Activated effector memory CD4-positive, alpha-beta T cell treated with Interleukin-2 at 50 U/mL for 16 hours (primary cell): ENCODE results near the gene DEPDC5.

Experiments used
- DNase-seq: peaks from one replicate; pipeline ENCODE4 v3.0.0-alpha.2; 2020

DEPDC5 gene

GRCh38 chr22:31857247-31857646 is 103.4 kb downstream of the DEPDC5 start:
- no peak for DNase-seq

GRCh38 chr22:31861226-31861840 is 107.5 kb downstream of the DEPDC5 start:
- DNase-seq = no peak

- DNase-seq = no peak
Measured at GRCh38 chr22:31866918-31867317, 113.1 kb downstream of the DEPDC5 start.

GRCh38 chr22:31867386-31868153 is 113.8 kb downstream of the DEPDC5 start:
- DNase-seq = no peak

GRCh38 chr22:31869739-31870138 is 115.9 kb downstream of the DEPDC5 start:
- DNase-seq = no peak

- no peak for DNase-seq
Measured at GRCh38 chr22:31870890-31871289, 117.1 kb downstream of the DEPDC5 start.

GRCh38 chr22:31871480-31871879 is 117.7 kb downstream of the DEPDC5 start:
- no peak for DNase-seq

- DNase-seq = no peak
Measured at GRCh38 chr22:31872209-31872608, 118.4 kb downstream of the DEPDC5 start.

GRCh38 chr22:31874821-31875220 is 121.0 kb downstream of the DEPDC5 start:
- DNase-seq = no peak

GRCh38 chr22:31876156-31876920 is 122.5 kb downstream of the DEPDC5 start:
- DNase-seq = no peak

- no peak for DNase-seq
Measured at GRCh38 chr22:31879585-31879984, 125.8 kb downstream of the DEPDC5 start.

GRCh38 chr22:31881200-31881599 is 127.4 kb downstream of the DEPDC5 start:
- DNase-seq = no peak

- DNase-seq = no peak
Measured at GRCh38 chr22:31881865-31882264, 128.0 kb downstream of the DEPDC5 start.

- no peak for DNase-seq
Measured at GRCh38 chr22:31882971-31883370, 129.2 kb downstream of the DEPDC5 start.

GRCh38 chr22:31883989-31884388 is 130.2 kb downstream of the DEPDC5 start:
- DNase-seq = no peak

GRCh38 chr22:31891366-31892079 is 137.7 kb downstream of the DEPDC5 start:
- no peak for DNase-seq

GRCh38 chr22:31892080-31892433 is 138.2 kb downstream of the DEPDC5 start:
- DNase-seq = no peak

GRCh38 chr22:31893460-31893859 is 139.6 kb downstream of the DEPDC5 start:
- no peak for DNase-seq

- DNase-seq = no peak
Measured at GRCh38 chr22:31895411-31896123, 141.7 kb downstream of the DEPDC5 start.

GRCh38 chr22:31896472-31896871 is 142.7 kb downstream of the DEPDC5 start:
- DNase-seq = no peak

- DNase-seq = no peak
Measured at GRCh38 chr22:31897842-31898805, 144.3 kb downstream of the DEPDC5 start.
